ENCODE measurements around the gene PLLP.

DNA sequence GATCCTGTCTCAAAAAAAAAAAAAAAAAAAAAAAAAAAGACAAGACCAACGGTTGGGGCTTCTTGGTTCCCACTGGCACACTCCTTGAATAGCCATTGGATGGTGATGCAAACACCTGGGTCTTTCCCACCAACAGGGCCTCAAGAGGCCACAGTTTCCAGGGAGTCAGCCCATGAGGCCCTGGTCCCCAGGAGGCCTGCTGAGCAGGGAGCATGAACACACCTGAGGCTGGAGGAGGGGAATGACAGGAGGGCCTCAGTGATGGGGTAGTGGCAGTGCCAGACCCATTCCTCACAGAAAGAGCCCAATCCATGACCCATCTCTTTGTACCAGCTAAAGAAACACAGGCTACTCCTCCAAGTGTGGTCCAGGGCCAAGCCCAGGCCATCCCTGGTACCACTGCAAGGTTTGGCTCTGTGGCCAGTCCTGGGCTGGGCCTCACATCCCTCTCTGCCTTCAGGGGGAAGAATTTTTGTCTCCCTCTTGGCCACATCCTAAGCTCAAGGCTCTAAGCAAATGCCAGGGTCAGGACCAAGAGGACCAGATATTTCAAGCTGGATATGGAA, 25.5 kb downstream of the PLLP start:
- TF ChIP-seq, protein P1, sequence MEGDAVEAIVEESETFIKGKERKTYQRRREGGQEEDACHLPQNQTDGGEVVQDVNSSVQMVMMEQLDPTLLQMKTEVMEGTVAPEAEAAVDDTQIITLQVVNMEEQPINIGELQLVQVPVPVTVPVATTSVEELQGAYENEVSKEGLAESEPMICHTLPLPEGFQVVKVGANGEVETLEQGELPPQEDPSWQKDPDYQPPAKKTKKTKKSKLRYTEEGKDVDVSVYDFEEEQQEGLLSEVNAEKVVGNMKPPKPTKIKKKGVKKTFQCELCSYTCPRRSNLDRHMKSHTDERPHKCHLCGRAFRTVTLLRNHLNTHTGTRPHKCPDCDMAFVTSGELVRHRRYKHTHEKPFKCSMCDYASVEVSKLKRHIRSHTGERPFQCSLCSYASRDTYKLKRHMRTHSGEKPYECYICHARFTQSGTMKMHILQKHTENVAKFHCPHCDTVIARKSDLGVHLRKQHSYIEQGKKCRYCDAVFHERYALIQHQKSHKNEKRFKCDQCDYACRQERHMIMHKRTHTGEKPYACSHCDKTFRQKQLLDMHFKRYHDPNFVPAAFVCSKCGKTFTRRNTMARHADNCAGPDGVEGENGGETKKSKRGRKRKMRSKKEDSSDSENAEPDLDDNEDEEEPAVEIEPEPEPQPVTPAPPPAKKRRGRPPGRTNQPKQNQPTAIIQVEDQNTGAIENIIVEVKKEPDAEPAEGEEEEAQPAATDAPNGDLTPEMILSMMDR (IDR thresholded peaks at IDR 0.05 in 2 of 3, conservative IDR thresholded peaks at IDR 0.05 in 1 of 3; ENCODE audit: control insufficient read depth in 2 of 3, extremely low read depth in 1 of 3, insufficient read depth in 1 of 3, low read depth in 3 of 3, low read length in 3 of 3), result no peak
- no peak for TF ChIP-seq CEBPB (IDR thresholded peaks at IDR 0.05; ENCODE audit: borderline replicate concordance in 1 of 2, low read depth in 2 of 2, low read length in 2 of 2)
- TF ChIP-seq TAF1 (IDR thresholded peaks at IDR 0.05; ENCODE audit: borderline replicate concordance, low read depth, low read length), result no peak
- no peak for TF ChIP-seq EP300 (IDR thresholded peaks at IDR 0.05; ENCODE audit: borderline replicate concordance in 1 of 2, control insufficient read depth in 1 of 2, low read depth in 2 of 2, low read length in 2 of 2)
- no peak for TF ChIP-seq JUND (IDR thresholded peaks at IDR 0.05; ENCODE audit: low read depth, low read length)
- no peak for TF ChIP-seq CEBPZ (IDR thresholded peaks at IDR 0.05; ENCODE audit: low read depth, low read length)
- TF ChIP-seq MYC (IDR thresholded peaks at IDR 0.05; ENCODE audit: insufficient read depth, insufficient read length, insufficient replicate concordance, low read length, severe bottlenecking), result no peak
- TF ChIP-seq, protein P2, sequence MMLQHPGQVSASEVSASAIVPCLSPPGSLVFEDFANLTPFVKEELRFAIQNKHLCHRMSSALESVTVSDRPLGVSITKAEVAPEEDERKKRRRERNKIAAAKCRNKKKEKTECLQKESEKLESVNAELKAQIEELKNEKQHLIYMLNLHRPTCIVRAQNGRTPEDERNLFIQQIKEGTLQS (IDR thresholded peaks at IDR 0.05; ENCODE audit: borderline replicate concordance, extremely low read depth, low read depth, low read length), result no peak
- TF ChIP-seq POLR2AphosphoS5 (IDR thresholded peaks at IDR 0.05; ENCODE audit: low read length), result no peak
- no peak for TF ChIP-seq PML (IDR thresholded peaks at IDR 0.05; ENCODE audit: low read length)
- TF ChIP-seq ZBTB33 (IDR thresholded peaks at IDR 0.05), result no peak
- no peak for TF ChIP-seq SRF (IDR thresholded peaks at IDR 0.05; ENCODE audit: low read depth in 2 of 2, low read length in 2 of 2)
